NCI-H82 treated with DMSO at 0.1 percent for 48 hours (cell line): ENCODE results near the gene ADCY10.
"Not testable (repeated sequence)": the region's sequence is repeated elsewhere in the genome, so short reads cannot be mapped to it uniquely, and the experiment has no call there.

Experiments
- DNase-seq: peaks from one replicate; lab custom pipeline; 2025; ENCODE audit not compliant: unreplicated experiment; lab: John Stamatoyannopoulos, UW

Gene ADCY10

GRCh38 chr1:167815650-167816049 is 98.3 kb downstream of the ADCY10 start:
- DNase-seq: no peak

- no peak for DNase-seq
These were observed 101.0 kb downstream of the ADCY10 start for GRCh38 chr1:167812972-167813371.

- no peak for DNase-seq
These were observed 105.2 kb downstream of the ADCY10 start for GRCh38 chr1:167808690-167809089.

GRCh38 chr1:167808104-167808503 is 105.8 kb downstream of the ADCY10 start:
- no peak for DNase-seq

GRCh38 chr1:167806676-167807075 is 107.3 kb downstream of the ADCY10 start:
- not testable (repeated sequence) for DNase-seq

GRCh38 chr1:167806235-167806634 is 107.7 kb downstream of the ADCY10 start:
- DNase-seq: not testable (repeated sequence)

- DNase-seq: no peak
These were observed 108.8 kb downstream of the ADCY10 start for GRCh38 chr1:167805041-167805556.

- peak; percentile 78 for DNase-seq
These were observed 110.4 kb downstream of the ADCY10 start for GRCh38 chr1:167803358-167804207.

GRCh38 chr1:167802235-167802634 is 111.7 kb downstream of the ADCY10 start:
- no peak for DNase-seq

- DNase-seq: no peak
These were observed 113.7 kb downstream of the ADCY10 start for GRCh38 chr1:167800251-167800650.

- DNase-seq: no peak
These were observed 114.2 kb downstream of the ADCY10 start for GRCh38 chr1:167799747-167800146.

- DNase-seq: no peak
These were observed 115.0 kb downstream of the ADCY10 start for GRCh38 chr1:167798952-167799351.

GRCh38 chr1:167797015-167797414 is 116.9 kb downstream of the ADCY10 start:
- DNase-seq: no peak

GRCh38 chr1:167795810-167796740 is 117.9 kb downstream of the ADCY10 start:
- DNase-seq: no peak

- DNase-seq: no peak
These were observed 119.9 kb downstream of the ADCY10 start for GRCh38 chr1:167794043-167794442.

GRCh38 chr1:167792188-167792565 is 121.8 kb downstream of the ADCY10 start:
- DNase-seq: no peak

- DNase-seq: peak; percentile 56
These were observed 122.4 kb downstream of the ADCY10 start for GRCh38 chr1:167791281-167792187.

GRCh38 chr1:167790117-167790516 is 123.8 kb downstream of the ADCY10 start:
- no peak for DNase-seq

- no peak for DNase-seq
These were observed 124.4 kb downstream of the ADCY10 start for GRCh38 chr1:167789501-167789900.

- DNase-seq: no peak
These were observed 127.4 kb downstream of the ADCY10 start for GRCh38 chr1:167786502-167786901.
